D721Med (cell line): ENCODE results near the gene GFPT2.

Source experiments
- DNase-seq: peaks from one replicate; pipeline ENCODE4 v3.0.0; 2011; ENCODE audit warnings: low spot score; ENCODE audit not compliant: insufficient read length
- FAIRE-seq: peaks from 2 replicates; lab custom pipeline; 2011; peaks lifted over from hg19 to GRCh38; lab: Jason Lieb, UNC
- TF ChIP-seq, protein P1 (sequence below): IDR thresholded peaks from 2 replicates; pipeline ENCODE4 v1.5.1; 2012; ENCODE audit warnings: mild to moderate bottlenecking, control low read depth; ENCODE audit not compliant: insufficient read depth; ENCODE audit errors: missing control alignments

The GFPT2 gene

GRCh38 chr5:180353048-180353979 lies at the start of gene GFPT2:
GFPT2 (minus strand) TSS chr5:180353336; CDS start chr5:180353217, 119 bp downstream.
- no peak for FAIRE-seq

GRCh38 chr5:180402716-180403115 lies 49.6 kb upstream of the GFPT2 start:
- DNase-seq, result no peak
- FAIRE-seq, result no peak
- TF ChIP-seq, protein P1, sequence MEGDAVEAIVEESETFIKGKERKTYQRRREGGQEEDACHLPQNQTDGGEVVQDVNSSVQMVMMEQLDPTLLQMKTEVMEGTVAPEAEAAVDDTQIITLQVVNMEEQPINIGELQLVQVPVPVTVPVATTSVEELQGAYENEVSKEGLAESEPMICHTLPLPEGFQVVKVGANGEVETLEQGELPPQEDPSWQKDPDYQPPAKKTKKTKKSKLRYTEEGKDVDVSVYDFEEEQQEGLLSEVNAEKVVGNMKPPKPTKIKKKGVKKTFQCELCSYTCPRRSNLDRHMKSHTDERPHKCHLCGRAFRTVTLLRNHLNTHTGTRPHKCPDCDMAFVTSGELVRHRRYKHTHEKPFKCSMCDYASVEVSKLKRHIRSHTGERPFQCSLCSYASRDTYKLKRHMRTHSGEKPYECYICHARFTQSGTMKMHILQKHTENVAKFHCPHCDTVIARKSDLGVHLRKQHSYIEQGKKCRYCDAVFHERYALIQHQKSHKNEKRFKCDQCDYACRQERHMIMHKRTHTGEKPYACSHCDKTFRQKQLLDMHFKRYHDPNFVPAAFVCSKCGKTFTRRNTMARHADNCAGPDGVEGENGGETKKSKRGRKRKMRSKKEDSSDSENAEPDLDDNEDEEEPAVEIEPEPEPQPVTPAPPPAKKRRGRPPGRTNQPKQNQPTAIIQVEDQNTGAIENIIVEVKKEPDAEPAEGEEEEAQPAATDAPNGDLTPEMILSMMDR, result no peak

More at GRCh38 chr5:180353048-180353979, at the start of gene GFPT2:
- TF ChIP-seq, protein P1, result no peak
- peak; percentile 99 for DNase-seq

GRCh38 chr5:180401229-180401907 lies 48.2 kb upstream of the GFPT2 start:
- no peak for FAIRE-seq
- DNase-seq, result no peak
- TF ChIP-seq, protein P1, result no peak

DNA sequence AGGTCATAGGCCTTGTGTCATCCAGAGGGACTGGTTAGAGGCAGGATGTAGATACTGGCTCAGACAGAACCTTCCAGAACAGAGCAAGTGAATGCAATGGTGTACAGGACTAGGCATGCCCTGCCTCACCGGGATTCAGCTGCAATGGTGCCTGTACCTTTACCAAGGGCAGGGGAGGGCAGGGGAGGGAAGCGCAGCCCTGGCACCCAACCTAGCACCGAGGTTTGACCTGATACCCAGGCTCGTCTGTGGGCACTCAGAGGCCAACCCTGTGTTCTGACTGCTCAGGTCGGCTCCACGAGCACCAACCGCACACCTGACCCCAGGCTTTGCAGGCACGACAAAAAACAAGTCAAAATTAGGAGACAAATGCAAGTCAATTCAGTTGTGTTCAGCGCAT lies 47.3 kb upstream of the GFPT2 start:
- DNase-seq (no peak), FAIRE-seq (no peak)
- TF ChIP-seq, protein P1, result no peak

- TF ChIP-seq, protein P1, result no peak
- DNase-seq (peak; percentile 3), FAIRE-seq (no peak)
These were observed 46.5 kb upstream of the GFPT2 start for GRCh38 chr5:180399401-180400215.

DNA sequence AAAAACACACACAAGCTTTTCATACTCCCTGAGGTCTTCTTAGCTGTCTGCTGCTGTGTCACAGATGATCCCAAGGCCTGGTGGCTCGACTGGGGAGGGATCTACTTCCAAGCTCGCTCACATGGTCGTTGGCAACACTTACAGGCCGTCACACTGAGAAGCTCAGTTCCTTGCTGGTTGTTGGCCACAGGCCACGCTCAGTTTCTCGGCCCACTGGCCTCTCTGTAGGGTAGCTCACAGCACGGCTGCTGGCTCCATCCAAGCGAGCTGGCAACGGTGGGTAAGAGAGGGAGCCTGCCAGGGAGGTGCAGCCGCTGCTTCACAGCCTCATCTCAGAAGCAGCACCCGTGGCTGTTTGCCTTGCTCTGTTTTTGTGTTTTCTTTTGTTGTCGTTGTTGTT lies 43.8 kb upstream of the GFPT2 start:
- no peak for DNase-seq
- TF ChIP-seq, protein P1, result no peak
- FAIRE-seq, result no peak
